H9 (cell line): ENCODE measurements around the gene VPS26B. TPM values are rescaled to one million over a fixed set of nuclear protein-coding genes. Genes with fewer than 3 reads are reported as not detected.

Source experiments
- DNase-seq: peaks from one replicate; pipeline ENCODE4 v3.0.0-alpha.2; 2017
- H2AFZ ChIP-seq: one replicate; pipeline ENCODE4 v1.6.1; 2013; ENCODE audit warnings: mild to moderate bottlenecking, low read length, control low read depth, moderate library complexity
- H2AK5ac ChIP-seq: 2 replicates; pipeline ENCODE4 v1.6.1; 2013; ENCODE audit warnings: low read length, control low read depth, mixed read lengths; ENCODE audit not compliant: insufficient read length
- H2BK120ac ChIP-seq: one replicate; pipeline ENCODE4 v1.6.1; 2013; ENCODE audit warnings: low read depth, mild to moderate bottlenecking, low read length, control low read depth, inconsistent platforms; ENCODE audit not compliant: poor library complexity, severe bottlenecking
- H2BK12ac ChIP-seq: 2 replicates; pipeline ENCODE4 v1.6.1; 2013; ENCODE audit warnings: low read length, control low read depth, mixed read lengths, low read depth; ENCODE audit not compliant: insufficient read length
- H2BK15ac ChIP-seq: 2 replicates; pipeline ENCODE4 v1.6.1; 2013; ENCODE audit warnings: low read depth, low read length, control low read depth
- H2BK20ac ChIP-seq: one replicate; pipeline ENCODE4 v1.6.1; 2013; ENCODE audit warnings: low read depth, mild to moderate bottlenecking, low read length, control low read depth, inconsistent platforms; ENCODE audit not compliant: poor library complexity, severe bottlenecking
- H2BK5ac ChIP-seq: 2 replicates; pipeline ENCODE4 v1.6.1; 2013; ENCODE audit warnings: low read length, control low read depth, mixed read lengths; ENCODE audit not compliant: insufficient read length
- H3K14ac ChIP-seq: 2 replicates; pipeline ENCODE4 v1.6.1; 2013; ENCODE audit warnings: low read length, control low read depth; ENCODE audit not compliant: insufficient read depth
- H3K18ac ChIP-seq: 2 replicates; pipeline ENCODE4 v1.6.1; 2013; ENCODE audit warnings: low read depth, mild to moderate bottlenecking, mixed read lengths, low read length, control low read depth; ENCODE audit not compliant: insufficient read length
- H3K23ac ChIP-seq: 2 replicates; pipeline ENCODE4 v1.6.1; 2013; ENCODE audit warnings: low read length, control low read depth, mixed read lengths, low read depth; ENCODE audit not compliant: insufficient read length
- H3K23me2 ChIP-seq: 2 replicates; pipeline ENCODE4 v1.6.1; 2013; ENCODE audit warnings: low read depth, mild to moderate bottlenecking, mixed read lengths, low read length, control low read depth; ENCODE audit not compliant: insufficient read length, poor library complexity, severe bottlenecking
- H3K27ac ChIP-seq: 2 replicates; pipeline ENCODE4 v1.5.1; 2013; ENCODE audit warnings: low read length, control low read depth, mixed read lengths, low read depth; ENCODE audit not compliant: insufficient read length
- H3K27me3 ChIP-seq: 2 replicates; pipeline ENCODE4 v1.6.1; 2013; ENCODE audit warnings: low read length, control low read depth, inconsistent platforms; ENCODE audit not compliant: insufficient read depth
- H3K4ac ChIP-seq: 2 replicates; pipeline ENCODE4 v1.6.1; 2013; ENCODE audit warnings: low read depth, mild to moderate bottlenecking, control low read depth, inconsistent platforms, low read length, moderate library complexity
- H3K4me1 ChIP-seq: 2 replicates; pipeline ENCODE4 v1.6.1; 2013; ENCODE audit warnings: low read length, control low read depth, inconsistent platforms; ENCODE audit not compliant: insufficient read depth
- H3K4me2 ChIP-seq: 2 replicates; pipeline ENCODE4 v1.6.1; 2013; ENCODE audit warnings: low read length, control low read depth, mixed read lengths; ENCODE audit not compliant: insufficient read length, insufficient read depth
- H3K56ac ChIP-seq: 2 replicates; pipeline ENCODE4 v1.6.1; 2013; ENCODE audit warnings: low read depth, mild to moderate bottlenecking, mixed read lengths, low read length, control low read depth; ENCODE audit not compliant: insufficient read length
- H3K79me1 ChIP-seq: 2 replicates; pipeline ENCODE4 v1.6.1; 2013; ENCODE audit warnings: low read depth, mild to moderate bottlenecking, moderate library complexity, low read length, control low read depth, inconsistent platforms; ENCODE audit not compliant: insufficient read depth, poor library complexity, severe bottlenecking
- H3K79me2 ChIP-seq: 2 replicates; pipeline ENCODE4 v1.6.1; 2013; ENCODE audit warnings: low read length, control low read depth, inconsistent platforms; ENCODE audit not compliant: insufficient read depth
- H3K9ac ChIP-seq: 2 replicates; pipeline ENCODE4 v1.6.1; 2013; ENCODE audit warnings: low read length, control low read depth, mixed read lengths; ENCODE audit not compliant: insufficient read length; ENCODE audit errors: extremely low read depth
- H3K9me3 ChIP-seq: one replicate; pipeline ENCODE4 v1.6.1; 2013; ENCODE audit warnings: low read depth, low read length, inconsistent platforms; ENCODE audit not compliant: control insufficient read depth
- H3T11ph ChIP-seq: one replicate; pipeline ENCODE4 v1.6.1; 2013; ENCODE audit warnings: mild to moderate bottlenecking, low read length, control low read depth, inconsistent platforms
- H4K20me1 ChIP-seq: one replicate; pipeline ENCODE4 v1.6.1; 2013; ENCODE audit not compliant: control insufficient read depth, insufficient read length, insufficient read depth
- H4K5ac ChIP-seq: 2 replicates; pipeline ENCODE4 v1.6.1; 2013; ENCODE audit warnings: low read depth, mild to moderate bottlenecking, mixed read lengths, low read length, control low read depth; ENCODE audit not compliant: insufficient read length
- H4K8ac ChIP-seq: replicated peaks from 2 replicates; pipeline ENCODE4 v1.6.1; 2013; ENCODE audit warnings: low read length, control low read depth, mixed read lengths, low read depth; ENCODE audit not compliant: insufficient read length
- H4K91ac ChIP-seq: 2 replicates; pipeline ENCODE4 v1.6.1; 2013; ENCODE audit warnings: low read depth, mild to moderate bottlenecking, moderate library complexity, mixed read lengths, low read length, control low read depth; ENCODE audit not compliant: insufficient read length
- H3K27ac Mint-ChIP-seq, 3 experiments: 2 replicates in 2 of 3; 3 replicates in 1 of 3; pipeline ENCODE4 v1.8.0; 2020 to 2021; ENCODE audit warnings: mixed read lengths in 3 of 3, mild to moderate bottlenecking in 1 of 3, moderate library complexity in 1 of 3
- H3K27me3 Mint-ChIP-seq: 2 replicates; pipeline ENCODE4 v1.8.0; 2021; ENCODE audit warnings: low read depth, mild to moderate bottlenecking, moderate library complexity, mixed read lengths
- H3K36me3 Mint-ChIP-seq, 3 experiments: 2 replicates in 2 of 3; 3 replicates in 1 of 3; pipeline ENCODE4 v1.8.0; 2020 to 2021; ENCODE audit warnings: low read depth in 3 of 3, mixed read lengths in 3 of 3; ENCODE audit not compliant: insufficient read depth in 1 of 3
- H3K4me1 Mint-ChIP-seq, 2 experiments: 2 replicates each; pipeline ENCODE4 v1.8.0; 2020; ENCODE audit warnings: mixed read lengths in 2 of 2
- H3K4me3 Mint-ChIP-seq, 2 experiments: 2 replicates in 1 of 2; 3 replicates in 1 of 2; pipeline ENCODE4 v1.8.0; 2020 to 2021; ENCODE audit warnings: mild to moderate bottlenecking in 2 of 2, mixed read lengths in 2 of 2, moderate library complexity in 1 of 2
- H3K9me3 Mint-ChIP-seq, 2 experiments: 2 replicates in 1 of 2; 3 replicates in 1 of 2; pipeline ENCODE4 v1.8.0; 2020; ENCODE audit warnings: mild to moderate bottlenecking in 2 of 2, mixed read lengths in 2 of 2, moderate library complexity in 1 of 2
- CTCF ChIP-seq: fragments of 200-600 bp; sonication (generic); conservative IDR thresholded peaks from 3 replicates; pipeline ENCODE4 v1.8.0; 2021; ENCODE audit warnings: antibody characterized with exemption, mild to moderate bottlenecking
- WGBS: extraction: QIAGEN DNeasy Blood & Tissue Kit; methylation state at CpG from one replicate; pipeline ENCODE4 v1.1.7; 2013; ENCODE audit warnings: missing lambda C conversion rate, low lambda C conversion rate, mixed read lengths; ENCODE audit not compliant: insufficient read length; ENCODE audit errors: extremely low coverage; 5-methylcytosine and 5-hydroxymethylcytosine counted together
- total RNA-seq: library from RNA; stranded (reverse); gene quantifications from 2 replicates; pipeline ENCODE4 v1.2.1, GENCODE V29; 2021

Gene VPS26B
- total RNA-seq, 1 experiment from 2014 or later, result 27.5 TPM

- no CpG with 5 or more reads among the region's 5 CpGs for WGBS
- H3K79me2 ChIP-seq, result peaks cover 2% of the 10 kb centered on the region; the same call in 1 of the 2 replicates
- no peak overlapping the region for H3T11ph ChIP-seq
- no peak overlapping the region for H3K18ac ChIP-seq
- no peak overlapping the region for H3K56ac ChIP-seq
- no peak overlapping the region for H4K91ac ChIP-seq
- no peak for TF ChIP-seq CTCF
- H3K4ac ChIP-seq, result no peak overlapping the region
- no peaks in the 10 kb centered on the region for H3K23me2 ChIP-seq
- H3K4me2 ChIP-seq, result no peak overlapping the region
- H3K23ac ChIP-seq, result no peak overlapping the region
- peaks cover 39 to 44% of the 10 kb centered on the region in 2 experiments for H3K4me1 Mint-ChIP-seq
- no peak overlapping the region for H2AK5ac ChIP-seq
- H4K5ac ChIP-seq, result no peak overlapping the region
- H4K20me1 ChIP-seq, result no peaks in the 10 kb centered on the region
- no peak for DNase-seq
- H3K9ac ChIP-seq, result no peak overlapping the region
- H2BK5ac ChIP-seq, result no peak overlapping the region
- peaks cover 5 to 36% (median 19%) of the 10 kb centered on the region in 3 experiments; a peak in 5 of 7 replicates for H3K36me3 Mint-ChIP-seq
- peaks cover 16% of the 10 kb centered on the region for H3K4me1 ChIP-seq
- H3K27ac Mint-ChIP-seq, result peak overlapping the region in 2 of 3 experiments; percentile 27; a peak in 3 of 7 replicates
- H3K27me3 ChIP-seq, result no peaks in the 10 kb centered on the region
- H4K8ac ChIP-seq, result no peak overlapping the region
- H3K9me3 Mint-ChIP-seq, result no peaks in the 10 kb centered on the region
- H3K79me1 ChIP-seq, result no peaks in the 10 kb centered on the region
- no peak overlapping the region for H2BK12ac ChIP-seq
- no peak overlapping the region for H2BK120ac ChIP-seq
- H3K14ac ChIP-seq, result no peak overlapping the region
- no peaks in the 10 kb centered on the region for H3K9me3 ChIP-seq
- no peak overlapping the region for H2BK20ac ChIP-seq
- H3K27me3 Mint-ChIP-seq, result no peaks in the 10 kb centered on the region
- H3K4me3 Mint-ChIP-seq, result no peak overlapping the region
- H3K27ac ChIP-seq, result no peak overlapping the region
- H2AFZ ChIP-seq, result no peak overlapping the region
- no peak overlapping the region for H2BK15ac ChIP-seq
Observed at GRCh38 chr11:134266440-134266839, 42.0 kb downstream of the VPS26B start.
